HUES64 (cell line): Measurements from ENCODE around the gene PARD6A.

Source experiments
- H3K27ac ChIP-seq: 2 replicates; pipeline ENCODE4 v1.7.0; 2013; ENCODE audit warnings: low read depth, low read length, inconsistent platforms
- H3K27me3 ChIP-seq: 2 replicates; pipeline ENCODE4 v1.6.1; 2013; ENCODE audit warnings: mild to moderate bottlenecking, low read length; ENCODE audit not compliant: insufficient read depth
- H3K36me3 ChIP-seq: 2 replicates; pipeline ENCODE4 v1.6.1; 2013; ENCODE audit warnings: mild to moderate bottlenecking, low read length; ENCODE audit not compliant: insufficient read depth
- H3K4me1 ChIP-seq: 2 replicates; pipeline ENCODE4 v1.6.1; 2013; ENCODE audit warnings: mild to moderate bottlenecking, low read length, moderate library complexity; ENCODE audit not compliant: insufficient read depth
- H3K4me3 ChIP-seq: 2 replicates; pipeline ENCODE4 v1.5.1; 2013; ENCODE audit warnings: mild to moderate bottlenecking, low read length, moderate library complexity
- H3K9ac ChIP-seq: 2 replicates; pipeline ENCODE4 v1.6.1; 2013; ENCODE audit warnings: mild to moderate bottlenecking, low read depth, low read length
- H3K9me3 ChIP-seq: 2 replicates; pipeline ENCODE4 v1.6.1; 2013; ENCODE audit warnings: low read depth, low read length; ENCODE audit not compliant: insufficient read depth
- WGBS: fragments of 150-250, 120-280 bp; methylation state at CpG from one replicate; pipeline ENCODE4 v1.1.7; 2013; ENCODE audit warnings: missing lambda C conversion rate; 5-methylcytosine and 5-hydroxymethylcytosine counted together

Gene PARD6A

DNA sequence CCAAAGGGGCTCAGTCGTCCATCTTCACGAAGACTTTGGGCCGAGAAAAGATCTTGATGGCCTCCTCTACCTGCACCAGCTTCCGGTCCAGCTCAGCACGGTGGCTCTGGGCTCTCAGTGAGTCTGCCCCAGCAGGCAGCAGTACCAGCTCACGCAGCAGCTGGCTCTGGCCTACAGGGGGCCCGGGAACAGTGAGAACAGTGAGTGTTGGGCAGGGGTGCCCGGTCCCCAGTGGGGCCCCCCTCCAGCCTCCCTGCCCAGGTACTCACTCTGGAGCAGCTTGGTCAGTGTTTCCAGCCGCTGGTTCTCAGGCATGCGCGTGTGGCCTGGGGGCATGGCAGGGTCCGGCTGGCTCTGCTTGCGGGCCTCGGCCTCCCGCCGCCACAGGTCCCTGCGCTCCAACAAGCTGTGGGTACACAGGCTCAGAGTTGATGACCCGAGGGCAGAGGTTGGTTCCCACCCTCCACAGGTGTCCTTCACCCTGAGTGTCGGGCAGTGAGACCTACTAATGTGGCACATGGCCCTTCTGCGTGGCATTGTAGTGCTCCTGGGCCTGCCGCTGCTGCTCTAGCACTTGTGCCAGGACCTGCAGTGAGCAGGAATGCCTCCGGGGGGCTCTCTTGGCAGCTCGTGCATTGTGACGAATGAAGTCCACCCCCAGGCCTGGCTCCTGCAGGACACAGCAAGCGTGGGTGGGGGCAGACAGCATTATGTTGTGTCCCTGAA is 2.6 kb downstream of the PARD6A start:
- peaks cover 4% of the 10 kb centered on the region; the same call in 1 of the 2 replicates for H3K4me1 ChIP-seq
- H3K9me3 ChIP-seq, result no peaks in the 10 kb centered on the region
- H3K4me3 ChIP-seq, result no peak overlapping the region
- peaks cover 1% of the 10 kb centered on the region; the same call in 1 of the 2 replicates for H3K36me3 ChIP-seq
- no peak overlapping the region for H3K9ac ChIP-seq
- peaks cover 8% of the 10 kb centered on the region; the same call in 1 of the 2 replicates for H3K27me3 ChIP-seq
- H3K27ac ChIP-seq, result no peak overlapping the region
- 81% methylated on average over 25 of the region's 25 CpGs for WGBS

DNA sequence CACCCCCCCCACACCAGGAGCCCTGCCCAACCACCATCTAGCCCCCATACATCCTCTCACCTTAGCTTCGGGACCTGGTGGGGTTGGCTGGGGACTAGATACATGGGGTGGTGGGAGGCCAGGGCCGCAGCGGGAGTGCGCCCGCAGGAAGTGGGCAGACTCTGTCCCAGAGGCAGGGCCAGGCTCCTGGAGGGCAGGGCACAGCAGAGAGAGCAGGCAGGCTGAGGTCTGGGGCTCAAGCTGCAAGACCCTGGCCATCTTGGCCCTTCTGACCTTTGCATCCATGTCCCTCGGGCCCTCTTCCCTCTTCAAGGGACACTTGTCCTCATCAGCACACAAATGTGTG is 3.1 kb downstream of the PARD6A start:
- Histone ChIP-seq H3K27ac (no peak overlapping the region), H3K27me3 (peaks cover 8% of the 10 kb centered on the region; the same call in 1 of the 2 replicates), H3K36me3 (no peaks in the 10 kb centered on the region), H3K4me3 (no peak overlapping the region), H3K4me1 (peaks cover 4% of the 10 kb centered on the region; the same call in 1 of the 2 replicates), H3K9me3 (no peaks in the 10 kb centered on the region), H3K9ac (no peak overlapping the region)
- 95% methylated on average over 6 of the region's 6 CpGs for WGBS

DNA sequence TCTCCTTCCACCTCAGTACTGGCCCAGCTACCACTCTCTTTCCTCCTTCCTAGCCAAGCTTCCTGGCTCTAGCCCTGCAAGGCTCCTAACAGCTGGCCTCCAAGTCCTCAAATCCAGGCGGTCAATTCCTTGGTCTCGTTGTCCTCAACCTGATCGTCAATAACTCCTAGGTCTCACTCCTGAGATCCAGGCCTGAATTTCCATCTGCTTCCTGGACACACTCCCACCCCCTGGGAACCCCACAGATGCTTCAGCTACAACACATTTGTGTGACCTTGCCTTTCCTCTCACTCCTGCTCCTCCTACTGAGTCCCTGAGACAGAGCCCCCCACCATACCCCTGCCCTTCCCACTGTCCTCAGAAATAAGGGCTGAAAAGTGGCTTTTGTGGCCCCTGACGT is 3.5 kb downstream of the PARD6A start:
- Histone ChIP-seq H3K4me1 (peaks cover 4% of the 10 kb centered on the region; the same call in 1 of the 2 replicates), H3K4me3 (no peak overlapping the region), H3K36me3 (no peaks in the 10 kb centered on the region), H3K27me3 (peaks cover 8% of the 10 kb centered on the region; the same call in 1 of the 2 replicates), H3K27ac (no peak overlapping the region), H3K9me3 (no peaks in the 10 kb centered on the region), H3K9ac (no peak overlapping the region)
- WGBS, result 84% methylated on average over 4 of the region's 4 CpGs

DNA sequence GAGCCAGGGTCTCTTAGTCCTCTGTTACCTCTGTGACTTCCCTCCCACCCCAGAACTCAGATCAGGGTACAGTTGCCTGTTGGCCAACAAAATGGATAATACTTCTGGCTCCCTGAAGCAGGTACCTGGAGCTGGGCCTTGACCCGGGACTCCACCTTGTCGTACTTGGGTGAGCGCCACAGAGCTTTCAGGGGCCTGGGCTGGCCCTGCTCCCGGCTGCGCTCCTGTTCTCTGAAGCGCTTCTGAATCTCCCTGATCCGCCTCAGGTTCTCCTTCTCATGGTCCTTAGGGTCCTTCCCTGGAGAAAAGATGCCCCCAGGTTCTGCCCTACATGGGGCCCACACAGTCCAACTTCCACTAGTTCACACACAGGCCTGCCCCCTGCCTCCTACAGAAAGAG is 4.1 kb downstream of the PARD6A start:
- Histone ChIP-seq H3K4me1 (peaks cover 4% of the 10 kb centered on the region; the same call in 1 of the 2 replicates), H3K27ac (no peak overlapping the region), H3K4me3 (no peak overlapping the region), H3K9me3 (no peaks in the 10 kb centered on the region), H3K9ac (no peak overlapping the region), H3K27me3 (peaks cover 6% of the 10 kb centered on the region; the same call in 1 of the 2 replicates), H3K36me3 (no peaks in the 10 kb centered on the region)
- WGBS, result 95% methylated on average over 7 of the region's 7 CpGs

DNA sequence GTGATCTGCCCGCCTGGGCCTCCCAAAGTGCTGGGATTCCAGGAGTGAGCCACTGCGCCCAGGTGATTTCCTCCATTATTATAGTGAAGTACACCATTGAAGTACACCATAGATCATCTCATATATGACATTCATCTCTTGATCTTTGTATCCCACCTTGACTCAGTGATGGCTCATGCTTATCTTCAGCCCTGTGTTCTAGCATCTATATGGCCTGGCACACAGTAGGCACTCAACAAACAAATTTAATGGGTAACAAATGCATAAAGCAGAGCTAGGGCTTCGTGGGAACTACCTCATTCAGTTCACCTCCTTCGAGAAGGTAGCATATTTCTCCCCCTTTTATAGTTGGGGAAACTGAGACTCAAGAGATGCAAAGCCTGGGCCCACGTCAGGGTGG is 4.8 kb downstream of the PARD6A start:
- 75% methylated on average over 5 of the region's 5 CpGs for WGBS

DNA sequence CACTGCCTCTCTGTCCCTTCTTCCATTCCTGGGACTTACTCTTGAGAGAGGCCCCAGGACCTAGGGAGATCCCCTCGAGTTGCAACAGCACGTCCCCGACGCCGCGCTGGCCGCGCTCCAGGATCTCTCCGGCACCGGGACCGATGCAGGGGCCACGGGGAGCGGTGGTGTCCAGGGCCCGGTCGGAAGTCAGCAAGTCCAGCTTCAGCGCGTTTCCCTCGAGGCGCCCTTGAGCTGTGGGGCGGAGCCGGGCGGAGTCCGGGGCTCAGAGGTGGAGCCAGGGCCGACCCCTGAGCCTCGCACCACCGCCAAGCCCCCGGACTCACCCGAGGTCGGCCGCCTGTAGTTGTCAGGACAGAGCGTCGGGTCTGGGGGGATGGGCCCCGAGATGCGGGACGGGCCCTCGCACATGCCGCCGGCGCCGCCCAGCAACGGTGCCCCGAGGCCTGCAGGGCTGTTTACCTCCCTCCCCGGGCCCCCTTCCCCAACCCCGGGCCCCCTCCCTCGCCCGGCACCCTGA is 5.3 kb downstream of the PARD6A start:
- Histone ChIP-seq H3K9ac (peak overlapping the region; percentile 29; the same call in 1 of the 2 replicates), H3K27ac (0 out of 2 replicates have a peak overlapping the region, but pooled peaks have one; percentile 13), H3K27me3 (peaks cover 6% of the 10 kb centered on the region; the same call in 1 of the 2 replicates), H3K9me3 (no peaks in the 10 kb centered on the region), H3K4me1 (peaks cover 4% of the 10 kb centered on the region; the same call in 1 of the 2 replicates), H3K36me3 (no peaks in the 10 kb centered on the region), H3K4me3 (peak overlapping the region; percentile 76)
- WGBS, result 3% methylated on average over 46 of the region's 46 CpGs

More for the DNA sequence above, 4.8 kb downstream of the PARD6A start:
- no peaks in the 10 kb centered on the region for H3K9me3 ChIP-seq
- peaks cover 6% of the 10 kb centered on the region; the same call in 1 of the 2 replicates for H3K27me3 ChIP-seq
- H3K27ac ChIP-seq, result no peak overlapping the region
- peak overlapping the region; percentile 76 for H3K4me3 ChIP-seq
- H3K9ac ChIP-seq, result peak overlapping the region; percentile 29; the same call in 1 of the 2 replicates
- H3K36me3 ChIP-seq, result no peaks in the 10 kb centered on the region
- peaks cover 4% of the 10 kb centered on the region; the same call in 1 of the 2 replicates for H3K4me1 ChIP-seq

DNA sequence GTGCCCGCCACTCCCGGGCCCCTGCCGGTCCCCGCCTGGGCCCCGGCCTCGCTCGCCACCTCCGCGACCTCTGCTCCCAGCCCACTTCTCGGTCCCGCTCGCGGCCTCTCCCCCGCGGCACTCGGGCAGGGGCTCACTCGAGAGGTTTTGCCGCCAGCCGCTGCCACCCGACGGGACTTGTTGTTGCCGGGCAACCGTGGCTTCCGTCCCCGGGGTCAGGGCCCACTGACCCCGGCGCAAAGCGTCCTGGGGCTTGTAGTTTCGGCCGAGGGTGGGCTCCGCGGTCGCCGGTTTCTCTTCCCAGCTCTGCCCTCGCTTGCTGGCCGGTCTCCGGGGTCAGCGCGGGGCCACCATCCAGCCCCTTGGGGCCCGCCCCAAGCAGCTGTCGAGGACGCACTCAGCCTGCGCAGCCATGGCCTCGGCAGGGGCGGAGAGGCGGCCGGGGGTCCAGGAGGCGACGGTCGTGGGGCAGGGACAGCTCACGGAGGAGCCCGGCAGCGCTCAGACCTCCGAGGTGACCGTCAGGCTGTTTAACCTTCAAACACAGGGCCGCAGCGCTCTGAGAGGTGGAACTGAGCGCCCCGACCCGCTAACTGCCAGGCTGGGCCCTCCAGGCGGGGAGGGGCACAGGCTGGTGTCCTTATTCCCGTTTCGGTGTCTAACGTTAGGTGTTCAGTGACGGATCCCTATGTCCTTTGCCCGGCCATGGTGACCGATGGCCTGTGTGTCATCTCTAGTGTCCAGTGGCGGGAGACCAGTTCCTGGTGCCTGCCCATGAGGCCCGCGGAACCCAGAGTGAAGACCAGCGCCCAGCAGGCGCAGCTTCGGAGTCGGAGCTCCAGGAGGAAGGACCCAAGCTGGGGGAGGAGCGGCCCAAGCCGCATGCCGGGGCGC is 6.0 kb downstream of the PARD6A start, which contains the start of the genes C16orf86 and ENKD1:
TSS of gene C16orf86 (plus strand) at position 256 of the 894 bp plus-strand sequence. CDS start at position 413, 157 bp downstream.
TSS of gene ENKD1 (minus strand) at position 192 of the 894 bp plus-strand sequence. CDS start 308 bp downstream, outside the sequence.
- Histone ChIP-seq H3K27ac (0 out of 2 replicates have a peak within 1 kb of the TSS, but pooled peaks have one; percentile 13), H3K9me3 (no peaks in the 10 kb centered on the region), H3K27me3 (peaks cover 6% of the 10 kb centered on the region; the same call in 1 of the 2 replicates), H3K36me3 (no peaks in the 10 kb centered on the region), H3K4me1 (peaks cover 4% of the 10 kb centered on the region; the same call in 1 of the 2 replicates), H3K9ac (peak within 1 kb of the TSS; percentile 48), H3K4me3 (peak within 1 kb of the TSS; percentile 76)
- WGBS, result 7% methylated on average over 78 of the region's 78 CpGs

DNA sequence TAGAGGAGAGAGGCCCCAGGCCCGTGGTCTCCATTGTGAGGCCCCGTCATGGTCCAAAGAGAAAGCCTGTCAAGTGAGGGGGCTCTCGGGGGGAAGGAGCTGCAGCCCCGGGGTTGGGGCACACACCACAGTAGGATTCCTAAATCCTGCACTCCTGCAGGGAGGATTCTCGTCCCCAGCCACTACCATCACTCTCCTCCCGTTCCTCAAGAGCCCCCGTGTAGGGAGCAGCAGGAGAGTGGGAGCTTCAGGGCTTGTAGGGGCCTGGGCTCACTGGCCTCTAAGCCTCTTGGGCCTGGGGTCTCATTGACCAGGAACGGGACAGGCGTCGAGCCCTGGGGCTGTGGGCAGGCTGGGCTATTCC is 6.7 kb downstream of the PARD6A start:
- Histone ChIP-seq H3K4me1 (peaks cover 4% of the 10 kb centered on the region; the same call in 1 of the 2 replicates), H3K4me3 (peak overlapping the region; percentile 76), H3K9me3 (no peaks in the 10 kb centered on the region), H3K36me3 (no peaks in the 10 kb centered on the region), H3K27ac (no peak overlapping the region), H3K27me3 (peaks cover 6% of the 10 kb centered on the region; the same call in 1 of the 2 replicates), H3K9ac (no peak overlapping the region; the same call in 1 of the 2 replicates)
- 43% methylated on average over 9 of the region's 10 CpGs for WGBS

DNA sequence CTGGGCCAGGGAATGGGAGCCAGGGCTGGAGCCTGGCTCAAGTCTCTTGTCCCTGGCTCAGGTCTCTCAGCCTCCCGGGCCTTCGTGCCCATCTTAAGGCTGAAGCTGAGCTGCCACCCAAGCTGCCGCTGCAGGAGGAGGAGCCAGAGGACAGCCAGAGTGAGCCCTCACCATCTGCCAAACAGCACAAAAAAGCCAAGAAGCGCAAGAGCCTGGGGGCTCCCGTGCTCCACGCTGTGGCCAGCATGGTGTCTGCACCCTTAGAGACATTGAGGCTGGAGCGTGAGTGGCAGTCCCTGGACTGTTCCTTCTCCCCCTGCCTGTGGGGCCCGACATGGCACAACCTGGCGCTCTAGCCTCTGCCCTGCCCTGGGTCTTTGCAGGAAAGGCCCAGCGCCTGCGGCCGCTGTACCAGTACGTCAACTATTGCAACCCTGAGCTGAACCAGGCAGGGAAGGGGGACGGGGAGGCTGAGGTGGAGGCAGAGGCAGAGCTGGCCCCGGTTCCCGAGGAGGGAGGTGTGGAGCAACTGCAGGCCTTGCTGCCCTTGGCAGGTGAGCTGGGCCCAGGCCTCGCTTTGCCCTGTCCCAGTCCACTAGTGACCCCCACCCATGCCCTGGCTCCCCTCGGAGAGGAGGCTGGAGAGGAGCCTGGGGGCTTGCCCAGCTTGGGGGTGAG is 7.2 kb downstream of the PARD6A start:
- WGBS, result 41% methylated on average over 18 of the region's 18 CpGs
- H3K4me3 ChIP-seq, result no peak overlapping the region
- H3K36me3 ChIP-seq, result no peaks in the 10 kb centered on the region
- peaks cover 6% of the 10 kb centered on the region; the same call in 1 of the 2 replicates for H3K27me3 ChIP-seq
- peaks cover 4% of the 10 kb centered on the region; the same call in 1 of the 2 replicates for H3K4me1 ChIP-seq
- H3K9me3 ChIP-seq, result no peaks in the 10 kb centered on the region
- no peak overlapping the region for H3K9ac ChIP-seq
- no peak overlapping the region for H3K27ac ChIP-seq

DNA sequence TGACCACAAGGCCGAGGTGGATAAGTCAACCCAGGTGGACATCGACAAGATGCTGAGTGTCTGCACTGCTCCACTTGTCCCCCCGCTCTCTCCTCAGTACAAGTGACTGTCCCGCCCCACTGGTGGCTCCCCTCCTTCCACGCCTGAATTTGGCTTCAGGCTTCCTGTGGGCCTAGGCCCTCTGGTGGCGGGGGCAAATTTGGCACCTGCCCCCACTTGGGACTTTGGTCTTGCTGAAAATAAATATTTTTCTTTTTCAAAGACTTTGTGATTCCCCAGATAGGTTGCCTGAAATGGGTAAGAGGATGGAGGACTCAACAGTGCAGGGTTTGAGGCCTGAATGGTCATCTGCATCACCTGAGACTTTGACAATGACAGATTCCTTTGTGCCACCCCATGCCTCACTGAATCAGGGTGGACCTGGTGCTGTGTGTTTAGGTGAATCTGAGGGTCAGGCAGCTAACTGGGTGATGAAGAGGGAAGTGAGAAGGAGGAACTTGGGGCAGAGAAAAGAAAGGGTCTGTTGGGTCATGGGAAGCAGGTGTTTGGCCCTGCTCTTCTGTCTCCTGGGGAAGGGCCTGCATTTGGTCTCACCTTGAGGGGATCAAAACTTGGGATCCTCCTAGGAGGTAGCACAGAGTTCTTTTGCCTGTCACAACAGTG is 7.9 kb downstream of the PARD6A start:
- H3K4me1 ChIP-seq, result peaks cover 4% of the 10 kb centered on the region; the same call in 1 of the 2 replicates
- peaks cover 6% of the 10 kb centered on the region; the same call in 1 of the 2 replicates for H3K27me3 ChIP-seq
- no peak overlapping the region for H3K9ac ChIP-seq
- WGBS, result 89% methylated on average over 6 of the region's 6 CpGs
- H3K36me3 ChIP-seq, result no peaks in the 10 kb centered on the region
- no peak overlapping the region for H3K27ac ChIP-seq
- no peaks in the 10 kb centered on the region for H3K9me3 ChIP-seq
- no peak overlapping the region for H3K4me3 ChIP-seq
